Liver (tissue), 9 donors: ENCODE results near the gene OR2AT4. TPM values are rescaled to one million over a fixed set of nuclear protein-coding genes. Genes with fewer than 3 reads are reported as not detected.

Experiments used
- DNase-seq: peaks from one replicate; pipeline ENCODE4 v3.0.0-alpha.2; 2017; ENCODE audit warnings: low spot score
- H3K27ac ChIP-seq, 2 donors: one replicate each; pipeline ENCODE4 v1.7.0; 2013; ENCODE audit warnings: inconsistent platforms in 2 of 2, low read length in 2 of 2, control low read depth in 1 of 2, low read depth in 1 of 2, mild to moderate bottlenecking in 1 of 2
- H3K27me3 ChIP-seq, 4 donors: one replicate each; pipeline versions ENCODE4 v1.6.1 to v1.7.0; 2013; ENCODE audit warnings: low read length in 3 of 4, inconsistent platforms in 1 of 4, mild to moderate bottlenecking in 1 of 4, moderate library complexity in 1 of 4; ENCODE audit not compliant: control insufficient read depth in 4 of 4, insufficient read depth in 4 of 4
- H3K36me3 ChIP-seq, 4 donors: one replicate each; pipeline versions ENCODE4 v1.6.1 to v1.7.0; 2013; ENCODE audit warnings: low read length in 3 of 4, mild to moderate bottlenecking in 3 of 4, low read depth in 1 of 4, moderate library complexity in 1 of 4; ENCODE audit not compliant: control insufficient read depth in 4 of 4, insufficient read depth in 3 of 4
- H3K4me1 ChIP-seq, 4 donors: one replicate each; pipeline versions ENCODE4 v1.6.1 to v1.7.0; 2013; ENCODE audit warnings: low read length in 3 of 4, mild to moderate bottlenecking in 3 of 4, moderate library complexity in 1 of 4; ENCODE audit not compliant: control insufficient read depth in 4 of 4, insufficient read depth in 4 of 4
- H3K4me3 ChIP-seq, 3 donors: one replicate each; pipeline versions ENCODE4 v1.6.1 to v1.7.0; 2013; ENCODE audit warnings: low read length in 3 of 3, control low read depth in 1 of 3, low read depth in 1 of 3, mild to moderate bottlenecking in 1 of 3
- H3K9ac ChIP-seq, 2 donors: one replicate each; pipeline ENCODE4 v1.7.0; 2013; ENCODE audit warnings: low read length in 2 of 2, mild to moderate bottlenecking in 2 of 2, moderate library complexity in 2 of 2, control low read depth in 1 of 2, low read depth in 1 of 2
- H3K9me3 ChIP-seq, 4 donors: one replicate each; pipeline versions ENCODE4 v1.6.1 to v1.7.0; 2013; ENCODE audit warnings: low read length in 3 of 4; ENCODE audit not compliant: control insufficient read depth in 4 of 4
- ATF3 ChIP-seq: IDR thresholded peaks from 2 replicates; pipeline ENCODE4 v1.6.1; 2016; ENCODE audit warnings: antibody characterized with exemption
- CTCF ChIP-seq: fragments of 150-350 bp; IDR thresholded peaks from 2 replicates; pipeline ENCODE4 v1.5.1; 2017; ENCODE audit warnings: improper control_type of control experiment, low read depth, low read length; ENCODE audit not compliant: missing input control
- EGR1 ChIP-seq, 2 donors: IDR thresholded peaks; 2 replicates each; pipeline ENCODE4 v1.6.1; 2016 to 2018; ENCODE audit warnings: antibody characterized with exemption in 2 of 2, low read depth in 2 of 2
- FOXA1 ChIP-seq: IDR thresholded peaks from 2 replicates; pipeline ENCODE4 v1.6.1; 2016; ENCODE audit warnings: antibody characterized with exemption
- FOXA2 ChIP-seq: IDR thresholded peaks from 2 replicates; pipeline ENCODE4 v1.6.1; 2016; ENCODE audit warnings: antibody characterized with exemption
- GABPA ChIP-seq, 2 donors: IDR thresholded peaks in 1 of 2; conservative IDR thresholded peaks in 1 of 2; 2 replicates each; pipeline ENCODE4 v1.6.1; 2016; ENCODE audit warnings: antibody characterized with exemption in 2 of 2, mild to moderate bottlenecking in 1 of 2, moderate library complexity in 1 of 2
- HNF4A ChIP-seq, 2 donors: conservative IDR thresholded peaks; 2 replicates each; pipeline ENCODE4 v1.6.1; 2016; ENCODE audit warnings: antibody characterized with exemption in 2 of 2, mild to moderate bottlenecking in 2 of 2
- HNF4G ChIP-seq: IDR thresholded peaks from 2 replicates; pipeline ENCODE4 v1.6.1; 2016; ENCODE audit warnings: antibody characterized with exemption
- JUND ChIP-seq, 2 donors: IDR thresholded peaks; 2 replicates each; pipeline ENCODE4 v1.6.1; 2016; ENCODE audit warnings: antibody characterized with exemption in 2 of 2
- MAX ChIP-seq: IDR thresholded peaks from 2 replicates; pipeline ENCODE4 v1.6.1; 2016; ENCODE audit warnings: antibody characterized with exemption
- NR2F2 ChIP-seq: IDR thresholded peaks from 2 replicates; pipeline ENCODE4 v1.6.1; 2016; ENCODE audit warnings: antibody characterized with exemption
- RAD21 ChIP-seq, 2 donors: IDR thresholded peaks; 2 replicates each; pipeline ENCODE4 v1.6.1; 2016; ENCODE audit warnings: antibody characterized with exemption in 2 of 2, mild to moderate bottlenecking in 2 of 2
- REST ChIP-seq: IDR thresholded peaks from 2 replicates; pipeline ENCODE4 v1.6.1; 2016; ENCODE audit warnings: antibody characterized with exemption, mild to moderate bottlenecking
- RXRA ChIP-seq, 2 donors: IDR thresholded peaks; 2 replicates each; pipeline ENCODE4 v1.6.1; 2017 to 2018; ENCODE audit warnings: antibody characterized with exemption in 2 of 2, mild to moderate bottlenecking in 1 of 2
- SP1 ChIP-seq: IDR thresholded peaks from 2 replicates; pipeline ENCODE4 v1.6.1; 2018; ENCODE audit warnings: antibody characterized with exemption, mild to moderate bottlenecking
- TAF1 ChIP-seq: conservative IDR thresholded peaks from 2 replicates; pipeline ENCODE4 v1.6.1; 2016; ENCODE audit warnings: antibody characterized with exemption, mild to moderate bottlenecking
- YY1 ChIP-seq: IDR thresholded peaks from 2 replicates; pipeline ENCODE4 v1.6.1; 2016; ENCODE audit warnings: antibody characterized with exemption, mild to moderate bottlenecking
- ZBTB33 ChIP-seq: IDR thresholded peaks from 2 replicates; pipeline ENCODE4 v1.6.1; 2016; ENCODE audit warnings: antibody characterized with exemption
- WGBS: extraction: QIAGEN DNeasy Blood & Tissue Kit; methylation state at CpG from one replicate; pipeline ENCODE4 v1.1.7; 2013; 5-methylcytosine and 5-hydroxymethylcytosine counted together
- polyA plus RNA-seq, 2 donors: library from polyadenylated mRNA; stranded (reverse) in 1 of 2; unstranded in 1 of 2; fragments of 200-250 nt in 1 of 2; fragments of >200 nt in 1 of 2; fragmentation: Nextera tagmentation in 1 of 2; extraction: Ambion mirVana in 1 of 2; gene quantifications; one replicate each; pipeline versions ENCODE4 v1.2.1 to v1.2.3, GENCODE V29; 2013 to 2015
- total RNA-seq, 2 donors: library from RNA; depleted of rRNA; stranded (reverse); fragments of >200 nt; gene quantifications; one replicate each; pipeline ENCODE4 v1.2.3, GENCODE V29; 2014
- donor health status: healthy.
- donor health status: healthy.
- donor health status: healthy.
- donor health status: healthy.
- donor health status: healthy.

OR2AT4 gene
- total and polyA plus RNA-seq, 4 donors: not detected

GRCh38 chr11:75114465-75114864, 17.8 kb upstream of the OR2AT4 start:
- H3K36me3 ChIP-seq: no peaks in the 10 kb centered on the region
- TF ChIP-seq JUND (IDR thresholded peaks at IDR 0.05) (no peak), ZBTB33 (no peak), HNF4A (conservative IDR thresholded peaks at IDR 0.05) (no peak), CTCF (no peak), GABPA (IDR thresholded peaks at IDR 0.05 in 1 of 2, conservative IDR thresholded peaks at IDR 0.05 in 1 of 2) (no peak), YY1 (no peak), FOXA2 (no peak), REST (no peak), EGR1 (IDR thresholded peaks at IDR 0.05; ENCODE audit: low read depth in 2 of 2) (no peak), MAX (no peak), HNF4G (no peak), ATF3 (no peak), RAD21 (IDR thresholded peaks at IDR 0.05) (no peak), SP1 (no peak), RXRA (IDR thresholded peaks at IDR 0.05) (no peak), FOXA1 (no peak), NR2F2 (no peak), TAF1 (no peak)
- peaks cover 0 to 3% (median 0%) of the 10 kb centered on the region in 4 donors for H3K9me3 ChIP-seq
- H3K4me3 ChIP-seq: no peak overlapping the region
- H3K27ac ChIP-seq: no peak overlapping the region
- no peaks in the 10 kb centered on the region for H3K4me1 ChIP-seq
- no peaks in the 10 kb centered on the region for H3K27me3 ChIP-seq
- DNase-seq: no peak
- H3K9ac ChIP-seq: no peak overlapping the region
- WGBS: 91% methylated on average over 2 of the region's 2 CpGs
